HG02642 (cell line): ENCODE results near the gene PFKM.

Source experiments
- ATAC-seq: cut with Tn5 transposase; IDR thresholded peaks from one replicate; pipeline ENCODE4 v1.9.1; 2021; ENCODE audit warnings: mild to moderate bottlenecking; ENCODE audit not compliant: unreplicated experiment, poor library complexity

Gene PFKM

GRCh38 chr12:48119078-48119833 is at the start of gene PFKM:
PFKM (plus strand) TSS chr12:48119364; CDS start chr12:48122775, 3,411 bp downstream.
- ATAC-seq, result peak; percentile 98

- no peak for ATAC-seq
Observed at GRCh38 chr12:48070033-48070432, 49.1 kb upstream of the PFKM start.

- ATAC-seq, result no peak
Observed at GRCh38 chr12:48070731-48071130, 48.4 kb upstream of the PFKM start.

- no peak for ATAC-seq
Observed at GRCh38 chr12:48071808-48072207, 47.4 kb upstream of the PFKM start.

- ATAC-seq, result no peak
Observed at GRCh38 chr12:48072266-48072665, 46.9 kb upstream of the PFKM start.

GRCh38 chr12:48074266-48074665 is 44.9 kb upstream of the PFKM start:
- no peak for ATAC-seq

- ATAC-seq, result no peak
Observed at GRCh38 chr12:48075832-48076231, 43.3 kb upstream of the PFKM start.

- ATAC-seq, result no peak
Observed at GRCh38 chr12:48077111-48077510, 42.1 kb upstream of the PFKM start.

- no peak for ATAC-seq
Observed at GRCh38 chr12:48078901-48079300, 40.3 kb upstream of the PFKM start.

- ATAC-seq, result no peak
Observed at GRCh38 chr12:48080285-48080684, 38.9 kb upstream of the PFKM start.

- no peak for ATAC-seq
Observed at GRCh38 chr12:48080821-48081220, 38.3 kb upstream of the PFKM start.

GRCh38 chr12:48084066-48084465 is 35.1 kb upstream of the PFKM start:
- ATAC-seq, result no peak

GRCh38 chr12:48084841-48085460 is 34.2 kb upstream of the PFKM start:
- no peak for ATAC-seq

GRCh38 chr12:48086327-48086726 is 32.8 kb upstream of the PFKM start:
- ATAC-seq, result no peak

- no peak for ATAC-seq
Observed at GRCh38 chr12:48092611-48093010, 26.6 kb upstream of the PFKM start.

- no peak for ATAC-seq
Observed at GRCh38 chr12:48104531-48104930, 14.6 kb upstream of the PFKM start.

- peak; percentile 33 for ATAC-seq
Observed at GRCh38 chr12:48105321-48105866, 13.8 kb upstream of the PFKM start.

- ATAC-seq, result peak; percentile 75
Observed at GRCh38 chr12:48105867-48106680, 13.1 kb upstream of the PFKM start, which contains the start of gene SENP1. SENP1 (minus strand) TSS chr12:48106079; CDS start chr12:48101472, 4,607 bp downstream.

GRCh38 chr12:48106681-48107613 is 12.2 kb upstream of the PFKM start:
- no peak for ATAC-seq

- no peak for ATAC-seq
Observed at GRCh38 chr12:48109424-48109823, 9.7 kb upstream of the PFKM start.
